Measurements from ENCODE around the gene FSD1L. TPM values are rescaled to one million over a fixed set of nuclear protein-coding genes. Genes with fewer than 3 reads are reported as not detected.

Gene FSD1L
- polyA plus RNA-seq, 4 donors: 2.2 to 14.4 (median 3.0) TPM

- FAIRE-seq (no peak), DNase-seq (no peak)
- H3K9me3 ChIP-seq (ENCODE audit: control insufficient read depth in 2 of 2, insufficient read depth in 1 of 2, low read depth in 1 of 2, low read length in 1 of 2): peaks cover 0 to 12% of the 10 kb centered on the region in 2 donors
- no peak overlapping the region for H3K4me3 ChIP-seq (ENCODE audit: low read depth in 1 of 3, low read length in 3 of 3)
- H3K27ac ChIP-seq (ENCODE audit: low read depth in 1 of 3, low read length in 2 of 3): no peak overlapping the region
- peaks cover 0 to 9% (median 0%) of the 10 kb centered on the region in 3 donors for H3K4me1 ChIP-seq (ENCODE audit: control insufficient read depth in 3 of 3, insufficient read depth in 2 of 3, low read depth in 1 of 3, low read length in 2 of 3)
- peaks cover 0 to 11% (median 2%) of the 10 kb centered on the region in 3 donors for H3K36me3 ChIP-seq (ENCODE audit: control insufficient read depth in 3 of 3, insufficient read depth in 2 of 3, low read depth in 1 of 3, low read length in 3 of 3)
- no peaks in the 10 kb centered on the region for H3K27me3 ChIP-seq (ENCODE audit: control insufficient read depth in 3 of 3, insufficient read depth in 3 of 3, low read length in 3 of 3)
- WGBS, 3 donors: 70 to 92% (median 87%) methylated on average over 15 of the region's 15 CpGs
Measured at GRCh38 chr9:105457560-105458294, 9.9 kb downstream of the FSD1L start.

GRCh38 chr9:105458404-105458803, 10.6 kb downstream of the FSD1L start:
- no peak overlapping the region for H3K27ac ChIP-seq (ENCODE audit: low read depth in 1 of 3, low read length in 2 of 3)
- 82 to 93% (median 86%) methylated on average over 3 of the region's 3 CpGs for WGBS, 3 donors
- H3K4me3 ChIP-seq (ENCODE audit: low read depth in 1 of 3, low read length in 3 of 3): no peak overlapping the region
- peaks cover 0 to 11% (median 0%) of the 10 kb centered on the region in 3 donors for H3K36me3 ChIP-seq (ENCODE audit: control insufficient read depth in 3 of 3, insufficient read depth in 2 of 3, low read depth in 1 of 3, low read length in 3 of 3)
- H3K4me1 ChIP-seq (ENCODE audit: control insufficient read depth in 3 of 3, insufficient read depth in 2 of 3, low read depth in 1 of 3, low read length in 2 of 3): peaks cover 0 to 9% (median 0%) of the 10 kb centered on the region in 3 donors
- no peaks in the 10 kb centered on the region for H3K27me3 ChIP-seq (ENCODE audit: control insufficient read depth in 3 of 3, insufficient read depth in 3 of 3, low read length in 3 of 3)
- peaks cover 0 to 12% of the 10 kb centered on the region in 2 donors for H3K9me3 ChIP-seq (ENCODE audit: control insufficient read depth in 2 of 2, insufficient read depth in 1 of 2, low read depth in 1 of 2, low read length in 1 of 2)
- DNase-seq (no peak), FAIRE-seq (no peak)

GRCh38 chr9:105459336-105459735, 11.5 kb downstream of the FSD1L start:
- FAIRE-seq: no peak
- peak in 1 of 2 donors; percentile 30 for DNase-seq

GRCh38 chr9:105466898-105467455, 19.1 kb downstream of the FSD1L start:
- no peak for DNase-seq
- Histone ChIP-seq H3K27ac (ENCODE audit: low read depth in 1 of 3, low read length in 2 of 3) (no peak overlapping the region), H3K27me3 (ENCODE audit: control insufficient read depth in 3 of 3, insufficient read depth in 3 of 3, low read length in 3 of 3) (no peaks in the 10 kb centered on the region), H3K4me1 (ENCODE audit: control insufficient read depth in 3 of 3, insufficient read depth in 2 of 3, low read depth in 1 of 3, low read length in 2 of 3) (no peaks in the 10 kb centered on the region), H3K36me3 (ENCODE audit: control insufficient read depth in 3 of 3, insufficient read depth in 2 of 3, low read depth in 1 of 3, low read length in 3 of 3) (peaks cover 0 to 4% (median 2%) of the 10 kb centered on the region in 3 donors), H3K4me3 (ENCODE audit: low read depth in 1 of 3, low read length in 3 of 3) (no peak overlapping the region), H3K9me3 (ENCODE audit: control insufficient read depth in 2 of 2, insufficient read depth in 1 of 2, low read depth in 1 of 2, low read length in 1 of 2) (no peaks in the 10 kb centered on the region)
- 69 to 78% (median 73%) methylated on average over 3 of the region's 3 CpGs for WGBS, 3 donors
- no peak for FAIRE-seq

More at GRCh38 chr9:105459336-105459735, 11.5 kb downstream of the FSD1L start:
- Histone ChIP-seq H3K27ac (ENCODE audit: low read depth in 1 of 3, low read length in 2 of 3) (peak overlapping the region in 1 of 3 donors; percentile 4), H3K27me3 (ENCODE audit: control insufficient read depth in 3 of 3, insufficient read depth in 3 of 3, low read length in 3 of 3) (no peaks in the 10 kb centered on the region), H3K4me3 (ENCODE audit: low read depth in 1 of 3, low read length in 3 of 3) (no peak overlapping the region), H3K36me3 (ENCODE audit: control insufficient read depth in 3 of 3, insufficient read depth in 2 of 3, low read depth in 1 of 3, low read length in 3 of 3) (peaks cover 0 to 11% (median 0%) of the 10 kb centered on the region in 3 donors), H3K4me1 (ENCODE audit: control insufficient read depth in 3 of 3, insufficient read depth in 2 of 3, low read depth in 1 of 3, low read length in 2 of 3) (peaks cover 0 to 9% (median 0%) of the 10 kb centered on the region in 3 donors), H3K9me3 (ENCODE audit: control insufficient read depth in 2 of 2, insufficient read depth in 1 of 2, low read depth in 1 of 2, low read length in 1 of 2) (peaks cover 0 to 12% of the 10 kb centered on the region in 2 donors)
- 28 to 61% (median 46%) methylated on average over 2 of the region's 2 CpGs for WGBS, 3 donors

GRCh38 chr9:105468875-105469274, 21.0 kb downstream of the FSD1L start:
- Histone ChIP-seq H3K4me1 (ENCODE audit: control insufficient read depth in 3 of 3, insufficient read depth in 2 of 3, low read depth in 1 of 3, low read length in 2 of 3) (no peaks in the 10 kb centered on the region), H3K27ac (ENCODE audit: low read depth in 1 of 3, low read length in 2 of 3) (no peak overlapping the region), H3K9me3 (ENCODE audit: control insufficient read depth in 2 of 2, insufficient read depth in 1 of 2, low read depth in 1 of 2, low read length in 1 of 2) (no peaks in the 10 kb centered on the region), H3K27me3 (ENCODE audit: control insufficient read depth in 3 of 3, insufficient read depth in 3 of 3, low read length in 3 of 3) (no peaks in the 10 kb centered on the region), H3K36me3 (ENCODE audit: control insufficient read depth in 3 of 3, insufficient read depth in 2 of 3, low read depth in 1 of 3, low read length in 3 of 3) (peaks cover 0 to 4% (median 2%) of the 10 kb centered on the region in 3 donors), H3K4me3 (ENCODE audit: low read depth in 1 of 3, low read length in 3 of 3) (no peak overlapping the region)
- no peak for FAIRE-seq
- 97 to 98% (median 98%) methylated on average over 1 of the region's 1 CpG for WGBS, 3 donors
- no peak for DNase-seq

- H3K27ac ChIP-seq (ENCODE audit: low read depth in 1 of 3, low read length in 2 of 3): no peak overlapping the region
- 95 to 98% (median 95%) methylated on average over 2 of the region's 2 CpGs for WGBS, 3 donors
- no peaks in the 10 kb centered on the region for H3K27me3 ChIP-seq (ENCODE audit: control insufficient read depth in 3 of 3, insufficient read depth in 3 of 3, low read length in 3 of 3)
- peaks cover 0 to 2% (median 0%) of the 10 kb centered on the region in 3 donors for H3K36me3 ChIP-seq (ENCODE audit: control insufficient read depth in 3 of 3, insufficient read depth in 2 of 3, low read depth in 1 of 3, low read length in 3 of 3)
- FAIRE-seq (no peak), DNase-seq (no peak)
- no peaks in the 10 kb centered on the region for H3K4me1 ChIP-seq (ENCODE audit: control insufficient read depth in 3 of 3, insufficient read depth in 2 of 3, low read depth in 1 of 3, low read length in 2 of 3)
- H3K9me3 ChIP-seq (ENCODE audit: control insufficient read depth in 2 of 2, insufficient read depth in 1 of 2, low read depth in 1 of 2, low read length in 1 of 2): no peaks in the 10 kb centered on the region
- H3K4me3 ChIP-seq (ENCODE audit: low read depth in 1 of 3, low read length in 3 of 3): no peak overlapping the region
Measured at GRCh38 chr9:105473221-105473620, 25.4 kb downstream of the FSD1L start.

- peak; percentile 24 to 32 for DNase-seq
- Histone ChIP-seq H3K27ac (ENCODE audit: low read depth in 1 of 3, low read length in 2 of 3) (no peak overlapping the region), H3K4me3 (ENCODE audit: low read depth in 1 of 3, low read length in 3 of 3) (no peak overlapping the region), H3K27me3 (ENCODE audit: control insufficient read depth in 3 of 3, insufficient read depth in 3 of 3, low read length in 3 of 3) (no peaks in the 10 kb centered on the region), H3K4me1 (ENCODE audit: control insufficient read depth in 3 of 3, insufficient read depth in 2 of 3, low read depth in 1 of 3, low read length in 2 of 3) (no peaks in the 10 kb centered on the region), H3K36me3 (ENCODE audit: control insufficient read depth in 3 of 3, insufficient read depth in 2 of 3, low read depth in 1 of 3, low read length in 3 of 3) (peaks cover 0 to 2% (median 0%) of the 10 kb centered on the region in 3 donors), H3K9me3 (ENCODE audit: control insufficient read depth in 2 of 2, insufficient read depth in 1 of 2, low read depth in 1 of 2, low read length in 1 of 2) (no peaks in the 10 kb centered on the region)
- 59 to 76% (median 67%) methylated on average over 2 of the region's 2 CpGs for WGBS, 3 donors
- no peak for FAIRE-seq
Measured at GRCh38 chr9:105475302-105475701, 27.5 kb downstream of the FSD1L start.

- no peak for DNase-seq
- no peaks in the 10 kb centered on the region for H3K9me3 ChIP-seq (ENCODE audit: control insufficient read depth in 2 of 2, insufficient read depth in 1 of 2, low read depth in 1 of 2, low read length in 1 of 2)
- no peak for FAIRE-seq
- no peaks in the 10 kb centered on the region for H3K4me1 ChIP-seq (ENCODE audit: control insufficient read depth in 3 of 3, insufficient read depth in 2 of 3, low read depth in 1 of 3, low read length in 2 of 3)
- H3K27me3 ChIP-seq (ENCODE audit: control insufficient read depth in 3 of 3, insufficient read depth in 3 of 3, low read length in 3 of 3): no peaks in the 10 kb centered on the region
- H3K27ac ChIP-seq (ENCODE audit: low read depth in 1 of 3, low read length in 2 of 3): no peak overlapping the region
- H3K36me3 ChIP-seq (ENCODE audit: control insufficient read depth in 3 of 3, insufficient read depth in 2 of 3, low read depth in 1 of 3, low read length in 3 of 3): no peaks in the 10 kb centered on the region
- no peak overlapping the region for H3K4me3 ChIP-seq (ENCODE audit: low read depth in 1 of 3, low read length in 3 of 3)
Measured at GRCh38 chr9:105479846-105480245, 32.0 kb downstream of the FSD1L start.
